CD4-positive, alpha-beta T cell (primary cell): ENCODE data around the gene GDF15. TPM values are rescaled to one million over a fixed set of nuclear protein-coding genes. Genes with fewer than 3 reads are reported as not detected.

Experiments
- ATAC-seq: fragments of 200-7000 bp; cut with Tn5 transposase; one replicate; pipeline ENCODE4 v1.10.0; 2022; ENCODE audit warnings: mild to moderate bottlenecking; ENCODE audit not compliant: poor library complexity
- CTCF ChIA-PET: fragments of 350-600 bp; sonication (Branson Sonifier 250); formaldehyde crosslinking; loops from one replicate; lab custom pipeline; 2021; ENCODE audit warnings: antibody characterized with exemption, inconsistent platforms; lab: Charles Lee
- POLR2A ChIA-PET: fragments of 350-600 bp; sonication (Branson Sonifier 250); formaldehyde crosslinking; loops from one replicate; lab custom pipeline; 2021; ENCODE audit warnings: antibody characterized with exemption, inconsistent platforms; lab: Charles Lee
- DNase-seq, 14 experiments: peaks; one replicate each; pipeline ENCODE4 v3.0.0-alpha.2; 2013 to 2020; ENCODE audit warnings: mixed read lengths in 2 of 14
- H3K27ac ChIP-seq, 2 donors: one replicate each; pipeline versions ENCODE4 v1.5.1 to v1.7.0; 2013; ENCODE audit warnings: low read length in 2 of 2, low read depth in 1 of 2, mild to moderate bottlenecking in 1 of 2
- H3K27me3 ChIP-seq, 2 experiments: 1 replicate in 1 of 2; 2 replicates in 1 of 2; pipeline versions ENCODE4 v1.6.1 to v1.7.0; 2013; ENCODE audit warnings: low read length in 2 of 2, control low read depth in 1 of 2, mild to moderate bottlenecking in 1 of 2, moderate library complexity in 1 of 2; ENCODE audit not compliant: insufficient read depth in 2 of 2, control insufficient read depth in 1 of 2
- H3K36me3 ChIP-seq: one replicate; pipeline ENCODE4 v1.6.1; 2013; ENCODE audit warnings: low read length, control low read depth; ENCODE audit not compliant: insufficient read depth
- H3K4me1 ChIP-seq: one replicate; pipeline ENCODE4 v1.6.1; 2013; ENCODE audit warnings: low read length, control low read depth; ENCODE audit not compliant: insufficient read depth
- H3K4me3 ChIP-seq: one replicate; pipeline ENCODE4 v1.5.1; 2013; ENCODE audit warnings: mild to moderate bottlenecking, low read length, moderate library complexity
- H3K9me3 ChIP-seq, 2 experiments: 1 replicate in 1 of 2; 2 replicates in 1 of 2; pipeline versions ENCODE4 v1.6.1 to v1.7.0; 2013; ENCODE audit warnings: low read length in 2 of 2, mild to moderate bottlenecking in 2 of 2, control low read depth in 1 of 2, moderate library complexity in 1 of 2; ENCODE audit not compliant: control insufficient read depth in 1 of 2, insufficient read depth in 1 of 2
- H3K27ac Mint-ChIP-seq: one replicate; pipeline ENCODE4 v1.8.0; 2020; ENCODE audit warnings: mixed read lengths
- H3K27me3 Mint-ChIP-seq: one replicate; pipeline ENCODE4 v1.8.0; 2021; ENCODE audit warnings: mixed read lengths
- H3K36me3 Mint-ChIP-seq: one replicate; pipeline ENCODE4 v1.8.0; 2021; ENCODE audit warnings: low read depth, mixed read lengths
- H3K4me1 Mint-ChIP-seq: one replicate; pipeline ENCODE4 v1.8.0; 2021; ENCODE audit warnings: low read depth, mixed read lengths
- H3K4me3 Mint-ChIP-seq: one replicate; pipeline ENCODE4 v1.8.0; 2020; ENCODE audit warnings: mild to moderate bottlenecking, mixed read lengths
- H3K9me3 Mint-ChIP-seq: one replicate; pipeline ENCODE4 v1.8.0; 2020; ENCODE audit warnings: mixed read lengths
- intact Hi-C, 2 experiments: fragments of 100-400 bp; cut with DNase I in 1 of 2; cut with micrococcal nuclease in 1 of 2; formaldehyde crosslinking; loops; one replicate each; pipeline versions ENCODE4 v1.15.1 to v1.9.0; 2023 to 2025; cut with DNase I, micrococcal nuclease
- total RNA-seq, 174 experiments: library from RNA in 2 of 174; stranded (reverse) in 2 of 174; gene quantifications; one replicate each; pipeline ENCODE4 v1.2.3 and lab custom pipeline; 2021 to 2026
- TF ChIP-seq, protein P1 (sequence below): fragments of 200-600 bp; IDR thresholded peaks from one replicate; pipeline ENCODE4 v1.8.0; 2022; ENCODE audit warnings: antibody characterized with exemption, mild to moderate bottlenecking

The GDF15 gene
- total RNA-seq, 2 experiments from 2014 or later = not detected

DNA sequence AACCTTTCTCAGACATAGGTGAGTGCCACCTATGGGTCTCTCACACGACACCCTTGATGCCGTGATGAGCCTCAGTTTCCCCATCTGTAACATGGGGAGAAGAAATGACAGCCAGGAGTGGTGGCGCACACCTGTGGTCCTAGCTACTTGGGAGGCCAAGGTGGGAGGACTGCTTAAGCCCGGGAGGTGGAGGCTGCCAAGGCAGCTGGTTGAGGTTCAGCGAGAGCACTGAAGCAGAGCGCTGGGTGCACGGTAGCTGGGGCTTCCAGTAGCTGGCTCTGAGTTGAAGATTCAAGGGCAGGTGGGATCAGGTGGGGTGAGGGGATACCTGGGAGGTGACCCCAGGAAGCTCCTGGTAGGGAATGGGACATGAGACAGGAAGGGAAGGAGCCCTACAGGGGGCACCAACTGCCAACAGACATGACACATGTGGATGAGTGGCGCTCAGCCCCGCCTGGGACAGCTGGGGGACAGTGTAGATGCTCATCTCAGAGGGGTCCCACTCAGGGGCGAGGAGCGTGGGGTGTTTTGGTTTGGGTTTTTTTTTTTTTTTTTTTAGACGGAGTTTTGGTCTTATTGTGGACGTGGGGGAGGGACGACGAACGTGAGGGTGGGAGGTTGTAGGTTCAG, 26.8 kb downstream of the GDF15 start:
- Mint-ChIP-seq H3K27ac (no peak overlapping the region), H3K27me3 (peaks cover 39% of the 10 kb centered on the region), H3K4me1 (peaks cover 41% of the 10 kb centered on the region), H3K36me3 (no peaks in the 10 kb centered on the region), H3K4me3 (no peak overlapping the region), H3K9me3 (no peaks in the 10 kb centered on the region)
- POLR2A ChIA-PET = interaction anchor here (2.2 kb wide), 1 partner anchor 24 kb away, joined by 8 read pairs; no protein-coding TSS in a partner anchor
- H3K27ac ChIP-seq = no peak overlapping the region
- no peaks in the 10 kb centered on the region for H3K36me3 ChIP-seq
- TF ChIP-seq, protein P1, sequence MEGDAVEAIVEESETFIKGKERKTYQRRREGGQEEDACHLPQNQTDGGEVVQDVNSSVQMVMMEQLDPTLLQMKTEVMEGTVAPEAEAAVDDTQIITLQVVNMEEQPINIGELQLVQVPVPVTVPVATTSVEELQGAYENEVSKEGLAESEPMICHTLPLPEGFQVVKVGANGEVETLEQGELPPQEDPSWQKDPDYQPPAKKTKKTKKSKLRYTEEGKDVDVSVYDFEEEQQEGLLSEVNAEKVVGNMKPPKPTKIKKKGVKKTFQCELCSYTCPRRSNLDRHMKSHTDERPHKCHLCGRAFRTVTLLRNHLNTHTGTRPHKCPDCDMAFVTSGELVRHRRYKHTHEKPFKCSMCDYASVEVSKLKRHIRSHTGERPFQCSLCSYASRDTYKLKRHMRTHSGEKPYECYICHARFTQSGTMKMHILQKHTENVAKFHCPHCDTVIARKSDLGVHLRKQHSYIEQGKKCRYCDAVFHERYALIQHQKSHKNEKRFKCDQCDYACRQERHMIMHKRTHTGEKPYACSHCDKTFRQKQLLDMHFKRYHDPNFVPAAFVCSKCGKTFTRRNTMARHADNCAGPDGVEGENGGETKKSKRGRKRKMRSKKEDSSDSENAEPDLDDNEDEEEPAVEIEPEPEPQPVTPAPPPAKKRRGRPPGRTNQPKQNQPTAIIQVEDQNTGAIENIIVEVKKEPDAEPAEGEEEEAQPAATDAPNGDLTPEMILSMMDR = no peak
- peaks cover 11 to 21% of the 10 kb centered on the region in 2 experiments for H3K27me3 ChIP-seq
- no peaks in the 10 kb centered on the region for H3K9me3 ChIP-seq
- CTCF ChIA-PET = interaction anchor here (6.7 kb wide), 1 partner anchor 23 kb away, joined by 53 read pairs; no protein-coding TSS in a partner anchor
- H3K4me3 ChIP-seq = no peak overlapping the region
- peaks cover 44% of the 10 kb centered on the region for H3K4me1 ChIP-seq
- ATAC-seq (no peak), DNase-seq (peak in 1 of 14 experiments; percentile 39)
- intact Hi-C loops = loop anchor here in 1 of 2 experiments (5.0 kb wide), 1 partner anchor 160 kb away; no protein-coding TSS in a partner anchor

DNA sequence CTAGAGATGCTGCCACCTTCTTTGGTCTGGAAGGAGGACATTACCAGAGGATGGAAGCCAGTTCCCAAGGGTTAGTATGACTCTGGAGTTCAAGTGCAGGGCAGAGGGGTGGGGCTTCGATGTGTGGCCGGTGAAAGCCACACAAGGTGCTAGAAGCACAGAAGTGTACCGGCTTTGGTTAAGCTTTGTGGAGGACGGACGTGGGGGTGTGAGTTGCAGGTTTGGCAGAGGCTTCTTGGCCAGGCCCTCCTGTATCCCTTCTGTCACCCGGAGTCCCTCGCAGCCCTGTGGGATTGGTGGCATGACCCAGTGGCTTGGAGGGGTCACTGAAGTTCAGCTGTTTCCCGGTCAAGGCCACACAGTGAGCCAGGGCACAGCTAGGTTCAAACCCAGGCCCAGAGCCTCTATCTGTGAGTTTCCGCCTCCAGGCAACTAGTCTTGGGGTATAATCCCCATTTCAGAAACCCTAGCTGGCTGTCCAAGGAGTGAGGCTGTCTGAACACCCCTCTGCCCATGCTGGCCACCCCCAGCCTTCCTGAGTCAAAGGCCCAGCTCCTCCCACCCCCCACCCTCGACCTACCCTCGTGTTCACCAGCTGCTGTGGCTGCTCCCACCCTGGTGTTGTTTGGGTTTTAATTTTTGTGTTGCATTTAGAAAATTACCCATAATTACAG, 28.7 kb downstream of the GDF15 start:
- H3K27ac ChIP-seq = no peak overlapping the region
- DNase-seq (peak in 3 of 14 experiments; percentile 21 to 54 (median 40)), ATAC-seq (no peak)
- intact Hi-C loops = loop anchor here in 1 of 2 experiments (5.0 kb wide), 3 partner anchors 72 to 162 kb away; partner anchors contain the start of gene PGPEP1
- no peaks in the 10 kb centered on the region for H3K36me3 ChIP-seq
- TF ChIP-seq, protein P1 = no peak
- peaks cover 54% of the 10 kb centered on the region for H3K4me1 Mint-ChIP-seq
- peaks cover 58% of the 10 kb centered on the region for H3K4me1 ChIP-seq
- CTCF ChIA-PET = interaction anchor here (0.6 to 6.7 kb wide), 3 partner anchors 25 to 105 kb away, joined by 3 to 53 read pairs (median 5); no protein-coding TSS in a partner anchor
- peaks cover 11 to 30% of the 10 kb centered on the region in 2 experiments for H3K27me3 ChIP-seq
- H3K4me3 ChIP-seq = no peak overlapping the region
- no peaks in the 10 kb centered on the region for H3K9me3 Mint-ChIP-seq
- POLR2A ChIA-PET = interaction anchor here (0.5 to 9.0 kb wide), 4 partner anchors 15 to 134 kb away, joined by 3 to 97 read pairs (median 6); partner anchors contain the start of genes JUND and LSM4
- peak overlapping the region; percentile 45 for H3K4me3 Mint-ChIP-seq
- H3K9me3 ChIP-seq = no peaks in the 10 kb centered on the region
- peaks cover 52% of the 10 kb centered on the region for H3K27me3 Mint-ChIP-seq
- no peaks in the 10 kb centered on the region for H3K36me3 Mint-ChIP-seq
- no peak overlapping the region for H3K27ac Mint-ChIP-seq

DNA sequence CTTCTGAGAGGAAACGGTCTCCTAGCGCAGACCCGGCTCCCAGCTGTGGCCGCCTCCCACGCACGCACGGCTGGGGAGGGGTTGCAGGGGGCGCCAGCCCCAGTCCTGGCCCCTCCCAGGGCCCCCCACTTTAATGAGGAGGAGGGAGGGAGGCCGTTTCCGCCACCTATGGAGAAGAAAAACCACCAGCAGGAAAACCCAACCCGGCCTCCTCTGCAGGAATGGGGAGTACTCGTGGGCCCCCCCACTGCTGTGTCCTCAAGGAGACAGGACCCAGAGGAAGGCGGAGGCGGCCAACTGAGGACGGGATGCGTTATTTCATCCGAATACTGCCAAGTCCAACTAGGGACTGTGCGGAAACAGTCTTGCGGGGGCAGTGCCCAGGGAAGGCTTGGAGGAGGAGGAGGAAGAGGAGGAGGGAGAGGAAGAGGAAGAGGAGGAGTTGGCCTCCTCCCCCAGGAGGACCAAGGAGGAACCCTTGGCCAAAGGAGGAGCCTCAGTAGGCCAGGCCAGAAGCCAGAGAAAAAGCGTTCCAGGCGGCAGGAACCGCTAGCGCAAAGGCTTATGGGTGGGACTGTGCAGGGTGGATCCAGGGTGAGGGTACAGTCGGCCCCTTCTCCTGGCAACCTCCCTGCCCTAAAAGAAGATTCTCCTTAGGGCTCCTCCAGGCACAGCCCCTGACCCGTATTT, 29.4 kb downstream of the GDF15 start:
- peak overlapping the region; percentile 67 for H3K4me3 Mint-ChIP-seq
- intact Hi-C loops = loop anchor here in 1 of 2 experiments (5.0 kb wide), 2 partner anchors 73 to 88 kb away; partner anchors contain the start of gene PGPEP1
- POLR2A ChIA-PET = interaction anchor here (0.5 to 9.0 kb wide), 5 partner anchors 14 to 211 kb away, joined by 3 to 97 read pairs (median 6); partner anchors contain the start of genes JUND, LSM4 and RAB3A
- H3K4me1 ChIP-seq = peaks cover 63% of the 10 kb centered on the region
- TF ChIP-seq, protein P1 = no peak
- H3K4me3 ChIP-seq = no peak overlapping the region
- no peak overlapping the region for H3K27ac ChIP-seq
- ATAC-seq (no peak), DNase-seq (peak in 2 of 14 experiments; percentile 27 to 47)
- H3K9me3 ChIP-seq = no peaks in the 10 kb centered on the region
- CTCF ChIA-PET = interaction anchor here (0.6 to 6.7 kb wide), 5 partner anchors 26 to 137 kb away, joined by 3 to 53 read pairs (median 5); no protein-coding TSS in a partner anchor
- no peaks in the 10 kb centered on the region for H3K36me3 ChIP-seq
- H3K4me1 Mint-ChIP-seq = peaks cover 58% of the 10 kb centered on the region
- peaks cover 11 to 30% of the 10 kb centered on the region in 2 experiments for H3K27me3 ChIP-seq
- H3K36me3 Mint-ChIP-seq = no peaks in the 10 kb centered on the region
- no peaks in the 10 kb centered on the region for H3K9me3 Mint-ChIP-seq
- H3K27ac Mint-ChIP-seq = no peak overlapping the region
- H3K27me3 Mint-ChIP-seq = peaks cover 52% of the 10 kb centered on the region
